ENCODE data around the gene GCLC. TPM values are rescaled to one million over a fixed set of nuclear protein-coding genes. Genes with fewer than 3 reads are reported as not detected.
A peak's percentile ranks its signal among the peaks of the same experiment; 100 is the strongest.

GCLC gene
- total and polyA plus RNA-seq, 9 of the 15 experiments (the other 6 are each of a cell fraction or from before 2014, with no cell fraction given) = 3.9 to 20.0 (median 9.4) TPM

DNA sequence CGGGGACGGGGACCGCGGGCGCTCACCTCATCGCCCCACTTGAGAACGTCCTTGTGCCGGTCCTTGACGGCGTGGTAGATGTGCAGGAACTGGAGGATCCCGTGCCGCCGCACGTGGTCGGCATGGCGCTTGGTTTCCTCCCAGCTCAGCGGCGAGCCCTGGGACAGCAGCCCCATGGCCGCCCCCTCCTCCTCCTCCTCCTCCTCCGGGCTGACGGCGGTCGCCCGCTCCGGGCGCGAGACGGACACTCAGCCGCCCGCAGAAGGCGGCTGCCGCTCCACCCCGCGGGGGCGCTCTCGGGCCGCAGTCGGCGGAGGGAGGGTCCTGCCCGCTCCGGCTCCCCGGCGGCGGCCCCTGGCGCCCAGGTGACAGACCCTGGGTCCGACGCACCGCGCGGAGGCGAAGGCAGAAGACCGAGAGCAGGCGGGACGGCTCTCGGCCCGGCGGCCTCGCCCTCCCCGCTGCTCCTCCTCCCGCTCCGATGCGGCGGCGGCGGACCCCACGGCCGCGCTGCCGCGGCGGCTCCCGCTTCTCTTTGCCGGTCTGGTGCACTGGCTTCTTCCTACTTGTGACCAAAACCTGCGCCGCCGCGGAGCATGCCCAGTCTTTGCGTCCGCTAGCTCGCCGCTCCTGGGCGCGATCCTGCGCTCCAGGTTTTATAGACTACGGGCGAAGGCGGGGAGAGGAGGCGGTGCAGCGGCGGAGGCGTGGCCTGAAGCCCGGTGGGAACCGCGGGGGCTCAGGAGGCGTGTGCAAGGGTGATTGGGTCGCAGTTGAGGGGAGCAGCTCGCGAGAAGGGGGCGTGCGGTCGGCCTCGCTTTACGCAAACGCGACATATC, at the start of gene GCLC (continued):
- TF ChIP-seq GTF2E2 (tag; IDR thresholded peaks at IDR 0.05) (peak; percentile 72), EGR1 (conservative IDR thresholded peaks at IDR 0.05) (peak; percentile 87), SETDB1 (IDR thresholded peaks at IDR 0.05; ENCODE audit: low read length) (no peak), RAD21 (CRISPR knock-in tag; conservative IDR thresholded peaks at IDR 0.05 in 1 of 2, IDR thresholded peaks at IDR 0.05 in 1 of 2) (peak; percentile 87 to 89), ETV5 (CRISPR knock-in tag; IDR thresholded peaks at IDR 0.05; ENCODE audit: low read depth) (no peak), FUS (optimal IDR thresholded peaks at IDR 0.05; ENCODE audit: low read depth, low read length) (peak; percentile 30), ZBTB40 (IDR thresholded peaks at IDR 0.05) (peak; percentile 42), ZBTB40 (CRISPR knock-in tag; IDR thresholded peaks at IDR 0.05) (no peak), FOXA1 (IDR thresholded peaks at IDR 0.05; ENCODE audit: borderline replicate concordance) (no peak), ZNF830 (CRISPR knock-in tag; IDR thresholded peaks at IDR 0.05) (no peak), KAT7 (CRISPR knock-in tag; IDR thresholded peaks at IDR 0.05; ENCODE audit: borderline replicate concordance) (peak; percentile 87), POLR2A (conservative IDR thresholded peaks at IDR 0.05) (peak; percentile 79), CXXC5 (CRISPR knock-in tag; IDR thresholded peaks at IDR 0.05) (peak; percentile 93), CREB1 (IDR thresholded peaks at IDR 0.05) (peak; percentile 67), CREB1 (CRISPR knock-in tag; IDR thresholded peaks at IDR 0.05) (peak; percentile 82; the same call in 1 of the 2 replicates), THRB (CRISPR knock-in tag; conservative IDR thresholded peaks at IDR 0.05) (no peak), ATF2 (CRISPR knock-in tag; IDR thresholded peaks at IDR 0.05) (no peak), LEF1 (IDR thresholded peaks at IDR 0.05) (no peak)

Measured in K562 (cell line).